ENCODE data around the gene CD81. TPM values are rescaled to one million over a fixed set of nuclear protein-coding genes. Genes with fewer than 3 reads are reported as not detected.

The CD81 gene
- total and polyA plus RNA-seq, 2 experiments from 2014 or later: 88.6 to 290 TPM

GRCh38 chr11:2443881-2444820, 67.0 kb downstream of the CD81 start, which contains the start of gene TRPM5:
Gene TRPM5 (minus strand): TSS chr11:2444514. CDS start chr11:2423036, 21,478 bp downstream.
- H3K27me3 ChIP-seq (ENCODE audit: insufficient read depth): peaks cover 62% of the 10 kb centered on the region
- Mint-ChIP-seq H3K4me1 (no peaks in the 10 kb centered on the region; the same call in 2 of the 3 replicates), H3K27me3 (ENCODE audit: insufficient read depth, low read depth, poor library complexity) (peaks cover 53% of the 10 kb centered on the region), H3K36me3 (ENCODE audit: low read depth) (no peaks in the 10 kb centered on the region), H3K4me3 (peak within 1 kb of the TSS; percentile 74), H3K9me3 (no peaks in the 10 kb centered on the region), H3K27ac (no peak within 1 kb of the TSS)
- H3K4me2 ChIP-seq: peak within 1 kb of the TSS; percentile 81
- peak within 1 kb of the TSS; percentile 68 for H3K4me3 ChIP-seq
- TF ChIP-seq ZNF462 (CRISPR knock-in tag; IDR thresholded peaks at IDR 0.05) (no peak), CREB1 (CRISPR knock-in tag; IDR thresholded peaks at IDR 0.05; ENCODE audit: low read depth) (no peak), NANOG (IDR thresholded peaks at IDR 0.05; ENCODE audit: borderline replicate concordance) (no peak), EZH2phosphoT487 (IDR thresholded peaks at IDR 0.05; ENCODE audit: unreplicated experiment) (no peak), EZH2 (IDR thresholded peaks at IDR 0.05; ENCODE audit: low read depth, unreplicated experiment) (no peak), REST (IDR thresholded peaks at IDR 0.05; ENCODE audit: unreplicated experiment) (no peak), ZNF331 (CRISPR knock-in tag; IDR thresholded peaks at IDR 0.05; ENCODE audit: low read depth) (no peak), CTCF (conservative IDR thresholded peaks at IDR 0.05; ENCODE audit: low read depth in 2 of 2) (0 out of 4 replicates have a peak, but pooled peaks of 1 of the 2 experiments have one; percentile 10), JUNB (IDR thresholded peaks at IDR 0.05; ENCODE audit: unreplicated experiment) (no peak)
- DNase-seq (ENCODE audit: low spot score) (peak; percentile 79), ATAC-seq (peak; percentile 53)
- H3K4me1 ChIP-seq (ENCODE audit: insufficient read depth): no peaks in the 10 kb centered on the region; the same call in 1 of the 2 replicates
- no peaks in the 10 kb centered on the region for H3F3A ChIP-seq (replicated peaks; ENCODE audit: low read depth)
- no peaks in the 10 kb centered on the region for H4K20me1 ChIP-seq (replicated peaks; ENCODE audit: insufficient read depth)
- H3K36me3 ChIP-seq (ENCODE audit: insufficient read depth): no peaks in the 10 kb centered on the region
- H3K9me2 ChIP-seq (ENCODE audit: insufficient read depth): no peaks in the 10 kb centered on the region
- no peak within 1 kb of the TSS for H3K27ac ChIP-seq (ENCODE audit: low read depth)
- H3K79me2 ChIP-seq (replicated peaks; ENCODE audit: insufficient read depth): no peaks in the 10 kb centered on the region
- peak within 1 kb of the TSS; percentile 95 for H2AFZ ChIP-seq
